H9 (cell line): ENCODE data around the gene TSPAN13. TPM values are rescaled to one million over a fixed set of nuclear protein-coding genes. Genes with fewer than 3 reads are reported as not detected.

Experiments used
- DNase-seq: peaks from one replicate; pipeline ENCODE4 v3.0.0-alpha.2; 2017
- H2AFZ ChIP-seq: one replicate; pipeline ENCODE4 v1.6.1; 2013; ENCODE audit warnings: mild to moderate bottlenecking, low read length, control low read depth, moderate library complexity
- H2AK5ac ChIP-seq: 2 replicates; pipeline ENCODE4 v1.6.1; 2013; ENCODE audit warnings: low read length, control low read depth, mixed read lengths; ENCODE audit not compliant: insufficient read length
- H2BK120ac ChIP-seq: one replicate; pipeline ENCODE4 v1.6.1; 2013; ENCODE audit warnings: low read depth, mild to moderate bottlenecking, low read length, control low read depth, inconsistent platforms; ENCODE audit not compliant: poor library complexity, severe bottlenecking
- H2BK12ac ChIP-seq: 2 replicates; pipeline ENCODE4 v1.6.1; 2013; ENCODE audit warnings: low read length, control low read depth, mixed read lengths, low read depth; ENCODE audit not compliant: insufficient read length
- H2BK15ac ChIP-seq: 2 replicates; pipeline ENCODE4 v1.6.1; 2013; ENCODE audit warnings: low read depth, low read length, control low read depth
- H2BK20ac ChIP-seq: one replicate; pipeline ENCODE4 v1.6.1; 2013; ENCODE audit warnings: low read depth, mild to moderate bottlenecking, low read length, control low read depth, inconsistent platforms; ENCODE audit not compliant: poor library complexity, severe bottlenecking
- H2BK5ac ChIP-seq: 2 replicates; pipeline ENCODE4 v1.6.1; 2013; ENCODE audit warnings: low read length, control low read depth, mixed read lengths; ENCODE audit not compliant: insufficient read length
- H3K14ac ChIP-seq: 2 replicates; pipeline ENCODE4 v1.6.1; 2013; ENCODE audit warnings: low read length, control low read depth; ENCODE audit not compliant: insufficient read depth
- H3K18ac ChIP-seq: 2 replicates; pipeline ENCODE4 v1.6.1; 2013; ENCODE audit warnings: low read depth, mild to moderate bottlenecking, mixed read lengths, low read length, control low read depth; ENCODE audit not compliant: insufficient read length
- H3K23ac ChIP-seq: 2 replicates; pipeline ENCODE4 v1.6.1; 2013; ENCODE audit warnings: low read length, control low read depth, mixed read lengths, low read depth; ENCODE audit not compliant: insufficient read length
- H3K23me2 ChIP-seq: 2 replicates; pipeline ENCODE4 v1.6.1; 2013; ENCODE audit warnings: low read depth, mild to moderate bottlenecking, mixed read lengths, low read length, control low read depth; ENCODE audit not compliant: insufficient read length, poor library complexity, severe bottlenecking
- H3K27ac ChIP-seq: 2 replicates; pipeline ENCODE4 v1.5.1; 2013; ENCODE audit warnings: low read length, control low read depth, mixed read lengths, low read depth; ENCODE audit not compliant: insufficient read length
- H3K27me3 ChIP-seq: 2 replicates; pipeline ENCODE4 v1.6.1; 2013; ENCODE audit warnings: low read length, control low read depth, inconsistent platforms; ENCODE audit not compliant: insufficient read depth
- H3K4ac ChIP-seq: 2 replicates; pipeline ENCODE4 v1.6.1; 2013; ENCODE audit warnings: low read depth, mild to moderate bottlenecking, control low read depth, inconsistent platforms, low read length, moderate library complexity
- H3K4me1 ChIP-seq: 2 replicates; pipeline ENCODE4 v1.6.1; 2013; ENCODE audit warnings: low read length, control low read depth, inconsistent platforms; ENCODE audit not compliant: insufficient read depth
- H3K4me2 ChIP-seq: 2 replicates; pipeline ENCODE4 v1.6.1; 2013; ENCODE audit warnings: low read length, control low read depth, mixed read lengths; ENCODE audit not compliant: insufficient read length, insufficient read depth
- H3K56ac ChIP-seq: 2 replicates; pipeline ENCODE4 v1.6.1; 2013; ENCODE audit warnings: low read depth, mild to moderate bottlenecking, mixed read lengths, low read length, control low read depth; ENCODE audit not compliant: insufficient read length
- H3K79me1 ChIP-seq: 2 replicates; pipeline ENCODE4 v1.6.1; 2013; ENCODE audit warnings: low read depth, mild to moderate bottlenecking, moderate library complexity, low read length, control low read depth, inconsistent platforms; ENCODE audit not compliant: insufficient read depth, poor library complexity, severe bottlenecking
- H3K79me2 ChIP-seq: 2 replicates; pipeline ENCODE4 v1.6.1; 2013; ENCODE audit warnings: low read length, control low read depth, inconsistent platforms; ENCODE audit not compliant: insufficient read depth
- H3K9ac ChIP-seq: 2 replicates; pipeline ENCODE4 v1.6.1; 2013; ENCODE audit warnings: low read length, control low read depth, mixed read lengths; ENCODE audit not compliant: insufficient read length; ENCODE audit errors: extremely low read depth
- H3K9me3 ChIP-seq: one replicate; pipeline ENCODE4 v1.6.1; 2013; ENCODE audit warnings: low read depth, low read length, inconsistent platforms; ENCODE audit not compliant: control insufficient read depth
- H3T11ph ChIP-seq: one replicate; pipeline ENCODE4 v1.6.1; 2013; ENCODE audit warnings: mild to moderate bottlenecking, low read length, control low read depth, inconsistent platforms
- H4K20me1 ChIP-seq: one replicate; pipeline ENCODE4 v1.6.1; 2013; ENCODE audit not compliant: control insufficient read depth, insufficient read length, insufficient read depth
- H4K5ac ChIP-seq: 2 replicates; pipeline ENCODE4 v1.6.1; 2013; ENCODE audit warnings: low read depth, mild to moderate bottlenecking, mixed read lengths, low read length, control low read depth; ENCODE audit not compliant: insufficient read length
- H4K8ac ChIP-seq: replicated peaks from 2 replicates; pipeline ENCODE4 v1.6.1; 2013; ENCODE audit warnings: low read length, control low read depth, mixed read lengths, low read depth; ENCODE audit not compliant: insufficient read length
- H4K91ac ChIP-seq: 2 replicates; pipeline ENCODE4 v1.6.1; 2013; ENCODE audit warnings: low read depth, mild to moderate bottlenecking, moderate library complexity, mixed read lengths, low read length, control low read depth; ENCODE audit not compliant: insufficient read length
- H3K27ac Mint-ChIP-seq, 3 experiments: 2 replicates in 2 of 3; 3 replicates in 1 of 3; pipeline ENCODE4 v1.8.0; 2020 to 2021; ENCODE audit warnings: mixed read lengths in 3 of 3, mild to moderate bottlenecking in 1 of 3, moderate library complexity in 1 of 3
- H3K27me3 Mint-ChIP-seq: 2 replicates; pipeline ENCODE4 v1.8.0; 2021; ENCODE audit warnings: low read depth, mild to moderate bottlenecking, moderate library complexity, mixed read lengths
- H3K36me3 Mint-ChIP-seq, 3 experiments: 2 replicates in 2 of 3; 3 replicates in 1 of 3; pipeline ENCODE4 v1.8.0; 2020 to 2021; ENCODE audit warnings: low read depth in 3 of 3, mixed read lengths in 3 of 3; ENCODE audit not compliant: insufficient read depth in 1 of 3
- H3K4me1 Mint-ChIP-seq, 2 experiments: 2 replicates each; pipeline ENCODE4 v1.8.0; 2020; ENCODE audit warnings: mixed read lengths in 2 of 2
- H3K4me3 Mint-ChIP-seq, 2 experiments: 2 replicates in 1 of 2; 3 replicates in 1 of 2; pipeline ENCODE4 v1.8.0; 2020 to 2021; ENCODE audit warnings: mild to moderate bottlenecking in 2 of 2, mixed read lengths in 2 of 2, moderate library complexity in 1 of 2
- H3K9me3 Mint-ChIP-seq, 2 experiments: 2 replicates in 1 of 2; 3 replicates in 1 of 2; pipeline ENCODE4 v1.8.0; 2020; ENCODE audit warnings: mild to moderate bottlenecking in 2 of 2, mixed read lengths in 2 of 2, moderate library complexity in 1 of 2
- WGBS: extraction: QIAGEN DNeasy Blood & Tissue Kit; methylation state at CpG from one replicate; pipeline ENCODE4 v1.1.7; 2013; ENCODE audit warnings: missing lambda C conversion rate, low lambda C conversion rate, mixed read lengths; ENCODE audit not compliant: insufficient read length; ENCODE audit errors: extremely low coverage; 5-methylcytosine and 5-hydroxymethylcytosine counted together
- total RNA-seq: library from RNA; stranded (reverse); gene quantifications from 2 replicates; pipeline ENCODE4 v1.2.1, GENCODE V29; 2021
- TF ChIP-seq, protein P1 (sequence below): fragments of 200-600 bp; sonication (generic); conservative IDR thresholded peaks from 3 replicates; pipeline ENCODE4 v1.8.0; 2021; ENCODE audit warnings: antibody characterized with exemption, mild to moderate bottlenecking

Gene TSPAN13
- total RNA-seq, 1 experiment from 2014 or later, result 18.7 TPM

DNA sequence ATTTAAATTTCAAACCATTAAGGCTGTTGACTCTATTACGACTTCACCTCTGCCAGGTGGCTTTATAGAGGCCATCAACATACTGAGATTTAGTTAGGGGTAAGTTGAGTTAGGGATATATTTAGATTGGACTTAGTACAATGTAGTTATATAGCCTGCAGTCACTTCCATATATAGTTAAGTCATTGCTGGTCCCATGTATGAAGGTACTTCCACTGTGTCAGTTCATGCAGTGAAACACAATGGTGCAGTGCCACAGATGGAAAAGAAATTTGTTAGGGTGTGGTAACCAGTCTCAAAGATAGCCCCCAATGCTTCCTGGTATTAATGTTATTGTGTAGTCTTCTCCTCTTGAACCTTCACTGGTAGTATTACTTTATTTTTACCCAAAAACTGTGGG, 12.6 kb upstream of the TSPAN13 start:
- WGBS, result no CpG with 5 or more reads among the region's 1 CpG
- H4K91ac ChIP-seq, result no peak overlapping the region
- H3K27ac Mint-ChIP-seq, result no peak overlapping the region

More for the DNA sequence above, 12.6 kb upstream of the TSPAN13 start:
- Histone ChIP-seq H4K5ac (no peak overlapping the region), H2BK5ac (no peak overlapping the region), H3K56ac (no peak overlapping the region), H3K79me2 (no peaks in the 10 kb centered on the region), H3K9me3 (no peaks in the 10 kb centered on the region), H2BK20ac (no peak overlapping the region), H3K79me1 (no peaks in the 10 kb centered on the region), H2BK120ac (no peak overlapping the region), H2BK12ac (no peak overlapping the region), H2AFZ (no peak overlapping the region), H3K23me2 (no peaks in the 10 kb centered on the region), H4K20me1 (no peaks in the 10 kb centered on the region), H3K27ac (no peak overlapping the region), H3K27me3 (no peaks in the 10 kb centered on the region), H3T11ph (no peak overlapping the region), H3K9ac (no peak overlapping the region), H4K8ac (no peak overlapping the region), H3K4ac (no peak overlapping the region), H2BK15ac (no peak overlapping the region), H3K4me1 (peaks cover 5% of the 10 kb centered on the region; the same call in 1 of the 2 replicates), H3K4me2 (no peak overlapping the region), H3K14ac (no peak overlapping the region), H3K23ac (no peak overlapping the region), H2AK5ac (no peak overlapping the region), H3K18ac (no peak overlapping the region)
- Mint-ChIP-seq H3K27me3 (no peaks in the 10 kb centered on the region), H3K9me3 (no peaks in the 10 kb centered on the region), H3K4me3 (no peak overlapping the region), H3K36me3 (no peaks in the 10 kb centered on the region), H3K4me1 (peaks cover 32 to 37% of the 10 kb centered on the region in 2 experiments)
- TF ChIP-seq, protein P1, sequence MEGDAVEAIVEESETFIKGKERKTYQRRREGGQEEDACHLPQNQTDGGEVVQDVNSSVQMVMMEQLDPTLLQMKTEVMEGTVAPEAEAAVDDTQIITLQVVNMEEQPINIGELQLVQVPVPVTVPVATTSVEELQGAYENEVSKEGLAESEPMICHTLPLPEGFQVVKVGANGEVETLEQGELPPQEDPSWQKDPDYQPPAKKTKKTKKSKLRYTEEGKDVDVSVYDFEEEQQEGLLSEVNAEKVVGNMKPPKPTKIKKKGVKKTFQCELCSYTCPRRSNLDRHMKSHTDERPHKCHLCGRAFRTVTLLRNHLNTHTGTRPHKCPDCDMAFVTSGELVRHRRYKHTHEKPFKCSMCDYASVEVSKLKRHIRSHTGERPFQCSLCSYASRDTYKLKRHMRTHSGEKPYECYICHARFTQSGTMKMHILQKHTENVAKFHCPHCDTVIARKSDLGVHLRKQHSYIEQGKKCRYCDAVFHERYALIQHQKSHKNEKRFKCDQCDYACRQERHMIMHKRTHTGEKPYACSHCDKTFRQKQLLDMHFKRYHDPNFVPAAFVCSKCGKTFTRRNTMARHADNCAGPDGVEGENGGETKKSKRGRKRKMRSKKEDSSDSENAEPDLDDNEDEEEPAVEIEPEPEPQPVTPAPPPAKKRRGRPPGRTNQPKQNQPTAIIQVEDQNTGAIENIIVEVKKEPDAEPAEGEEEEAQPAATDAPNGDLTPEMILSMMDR, result no peak
- no peak for DNase-seq
